ENCODE results near the gene BID.

- TF ChIP-seq CTCF (IDR thresholded peaks at IDR 0.05; ENCODE audit: insufficient read depth, low read length) (no peak), POLR2AphosphoS5 (IDR thresholded peaks at IDR 0.05; ENCODE audit: low read depth) (no peak), REST (IDR thresholded peaks at IDR 0.05; ENCODE audit: insufficient replicate concordance, low read depth) (no peak)
Measured at GRCh38 chr22:17769013-17769715, 5.1 kb downstream of the BID start.
